SK-N-SH (cell line): ENCODE data around the gene DHCR24. TPM values are rescaled to one million over a fixed set of nuclear protein-coding genes. Genes with fewer than 3 reads are reported as not detected.

Experiments
- CTCF ChIA-PET: fragments of 300-600, 350-600 bp; formaldehyde crosslinking; extraction: SDS; loops from one replicate; lab custom pipeline; 2021; lab: Yijun Ruan, JAX
- POLR2A ChIA-PET: fragments of 350-600 bp; sonication (Branson Sonifier 250); formaldehyde crosslinking; extraction: SDS; loops from one replicate; lab custom pipeline; 2020; ENCODE audit warnings: antibody characterized with exemption, inconsistent platforms; lab: Yijun Ruan, JAX
- DNase-seq: peaks from one replicate; pipeline ENCODE4 v3.0.0; 2012
- H2AFZ ChIP-seq: fragments of 200-600 bp; sonication (generic); 2 replicates; pipeline ENCODE4 v1.8.1; 2016; ENCODE audit warnings: antibody characterized with exemption, mild to moderate bottlenecking, low read depth
- H3F3A ChIP-seq: fragments of 200-600 bp; sonication (generic); replicated peaks from 2 replicates; pipeline ENCODE3; 2016; ENCODE audit warnings: antibody characterized with exemption, mild to moderate bottlenecking; ENCODE audit not compliant: insufficient read depth
- H3K27ac ChIP-seq, 2 experiments: fragments of 200-500 bp in 1 of 2; fragments of 200-600 bp in 1 of 2; sonication (Bioruptor generic) in 1 of 2; sonication (generic), shearing (Covaris generic) in 1 of 2; 2 replicates each; pipeline versions ENCODE4 v1.5.1 to v1.6.1; 2014 to 2016; ENCODE audit warnings: low read depth in 2 of 2, inconsistent platforms in 1 of 2, low read length in 1 of 2, mild to moderate bottlenecking in 1 of 2, mixed read lengths in 1 of 2
- H3K27me3 ChIP-seq: fragments of 200-600 bp; sonication (generic), shearing (Covaris generic); 2 replicates; pipeline ENCODE4 v1.6.1; 2016; ENCODE audit warnings: mixed run types; ENCODE audit not compliant: insufficient read depth
- H3K36me3 ChIP-seq, 2 experiments: fragments of 200-500 bp in 1 of 2; fragments of 200-600 bp in 1 of 2; sonication (Bioruptor generic) in 1 of 2; sonication (generic) in 1 of 2; replicated peaks in 1 of 2; 2 replicates each; pipeline versions ENCODE3 to v1.5.1; 2014 to 2016; ENCODE audit warnings: low read length in 1 of 2, mild to moderate bottlenecking in 1 of 2; ENCODE audit not compliant: insufficient read depth in 2 of 2, control insufficient read depth in 1 of 2
- H3K4me1 ChIP-seq, 2 experiments: fragments of 200-500 bp in 1 of 2; fragments of 200-600 bp in 1 of 2; sonication (Bioruptor generic) in 1 of 2; sonication (generic), shearing (Covaris generic) in 1 of 2; 2 replicates each; pipeline versions ENCODE4 v1.5.1 to v1.6.1; 2014 to 2016; ENCODE audit warnings: low read depth in 1 of 2, low read length in 1 of 2, mixed run types in 1 of 2; ENCODE audit not compliant: insufficient read depth in 2 of 2, control insufficient read depth in 1 of 2
- H3K4me2 ChIP-seq: fragments of 200-600 bp; sonication (generic), shearing (Covaris generic); 2 replicates; pipeline ENCODE4 v1.6.1; 2017; ENCODE audit warnings: mixed run types
- H3K4me3 ChIP-seq, 2 experiments: fragments of 200-500 bp in 1 of 2; fragments of 200-600 bp in 1 of 2; sonication (Bioruptor generic) in 1 of 2; sonication (generic), shearing (Covaris generic) in 1 of 2; 2 replicates each; pipeline versions ENCODE4 v1.5.1 to v1.8.1; 2014 to 2016; ENCODE audit warnings: low read depth in 2 of 2, inconsistent platforms in 1 of 2, low read length in 1 of 2, mild to moderate bottlenecking in 1 of 2, mixed read lengths in 1 of 2, moderate library complexity in 1 of 2
- H3K79me2 ChIP-seq: fragments of 200-600 bp; sonication (generic); 2 replicates; pipeline ENCODE4 v1.8.1; 2017; ENCODE audit warnings: mild to moderate bottlenecking; ENCODE audit not compliant: insufficient read depth
- H3K9ac ChIP-seq: fragments of 200-600 bp; sonication (generic); 2 replicates; pipeline ENCODE4 v1.6.1; 2017; ENCODE audit warnings: mixed run types
- H3K9me2 ChIP-seq: fragments of 200-600 bp; sonication (generic); 2 replicates; pipeline ENCODE4 v1.6.1; 2017; ENCODE audit warnings: mixed run types
- H3K9me3 ChIP-seq: fragments of 200-600 bp; sonication (generic); 2 replicates; pipeline ENCODE4 v1.6.1; 2017; ENCODE audit warnings: mixed run types, mild to moderate bottlenecking, moderate library complexity
- H4K20me1 ChIP-seq: fragments of 200-600 bp; sonication (generic); 2 replicates; pipeline ENCODE4 v1.6.1; 2017; ENCODE audit warnings: mild to moderate bottlenecking, mixed run types; ENCODE audit not compliant: insufficient read depth
- CHD2 ChIP-seq: fragments of 150-350 bp; IDR thresholded peaks from 2 replicates; pipeline ENCODE4 v1.6.1; 2018; ENCODE audit warnings: low read length; ENCODE audit not compliant: partially characterized antibody
- EP300 ChIP-seq, 2 experiments: IDR thresholded peaks; 2 replicates each; pipeline versions ENCODE4 v1.4.0 to v1.6.1; 2012; ENCODE audit warnings: borderline replicate concordance in 1 of 2, low read depth in 1 of 2, low read length in 1 of 2
- FOXJ3 ChIP-seq: sonication (generic); formaldehyde crosslinking; IDR thresholded peaks from 2 replicates; pipeline ENCODE4 v1.5.1; 2020; ENCODE audit warnings: mild to moderate bottlenecking, missing genetic modification reagents
- GABPA ChIP-seq: IDR thresholded peaks from 2 replicates; pipeline ENCODE4 v1.4.0; 2012; ENCODE audit warnings: low read depth, mild to moderate bottlenecking
- MEF2A ChIP-seq: IDR thresholded peaks from 2 replicates; pipeline ENCODE4 v1.4.0; 2012; ENCODE audit warnings: low read depth, borderline replicate concordance
- MXI1 ChIP-seq: IDR thresholded peaks from 2 replicates; pipeline ENCODE4 v1.6.1; 2012; ENCODE audit warnings: mild to moderate bottlenecking, low read depth, low read length, improper control_type of control experiment
- NFIC ChIP-seq: IDR thresholded peaks from 2 replicates; pipeline ENCODE4 v1.4.0; 2012; ENCODE audit warnings: borderline replicate concordance
- NRF1 ChIP-seq: IDR thresholded peaks from 2 replicates; pipeline ENCODE4 v1.6.1; 2012; ENCODE audit warnings: low read depth, mild to moderate bottlenecking, low read length
- RAD21 ChIP-seq: IDR thresholded peaks from 2 replicates; pipeline ENCODE4 v1.6.1; 2012; ENCODE audit warnings: mild to moderate bottlenecking, low read length
- RCOR1 ChIP-seq: fragments of 150-350 bp; IDR thresholded peaks from 2 replicates; pipeline ENCODE4 v1.6.1; 2017; ENCODE audit warnings: antibody characterized with exemption, low read length
- RXRA ChIP-seq: IDR thresholded peaks from 2 replicates; pipeline ENCODE4 v1.4.0; 2012; ENCODE audit warnings: low read depth, mild to moderate bottlenecking, borderline replicate concordance
- YY1 ChIP-seq: IDR thresholded peaks from 2 replicates; pipeline ENCODE4 v1.4.0; 2012; ENCODE audit warnings: low read depth, mild to moderate bottlenecking
- WGBS: methylation state at CpG from one replicate; pipeline ENCODE4 v1.1.6; 2017; ENCODE audit warnings: low lambda C conversion rate; 5-methylcytosine and 5-hydroxymethylcytosine counted together
- polyA plus RNA-seq, 3 experiments: library from polyadenylated mRNA; depleted of rRNA; stranded (reverse); fragments of >200 nt; gene quantifications; 2 replicates each; pipeline ENCODE4 v1.2.3, GENCODE V29; 2012
- TF ChIP-seq, protein P1 (sequence below): IDR thresholded peaks from 2 replicates; pipeline ENCODE4 v1.4.0; 2012; ENCODE audit warnings: low read depth, borderline replicate concordance
- TF ChIP-seq, protein P2 (sequence below): IDR thresholded peaks from 2 replicates; pipeline ENCODE4; 2012
- TF ChIP-seq, protein P3 (sequence below): fragments of 150-350 bp; IDR thresholded peaks from 2 replicates; pipeline ENCODE4 v1.6.1; 2017; ENCODE audit warnings: antibody characterized with exemption, low read length, low read depth, borderline replicate concordance
- TF ChIP-seq, protein P4 (sequence below): fragments of 200-600 bp; sonication (generic); IDR thresholded peaks from 2 replicates; pipeline ENCODE4 v1.6.1; 2017; ENCODE audit warnings: antibody characterized with exemption, mild to moderate bottlenecking, moderate library complexity
- TF ChIP-seq, protein P5 (sequence below): IDR thresholded peaks from 2 replicates; pipeline ENCODE4 v1.4.0; 2012; ENCODE audit warnings: low read depth, borderline replicate concordance
- TF ChIP-seq, protein P6 (sequence below): fragments of 150-350 bp; IDR thresholded peaks from 2 replicates; pipeline ENCODE4 v1.6.1; 2016; ENCODE audit warnings: mild to moderate bottlenecking, low read depth, low read length

The DHCR24 gene
- polyA plus RNA-seq, 1 of the 3 experiments (the other 2 are of a cell fraction), result 4.3 TPM

DNA sequence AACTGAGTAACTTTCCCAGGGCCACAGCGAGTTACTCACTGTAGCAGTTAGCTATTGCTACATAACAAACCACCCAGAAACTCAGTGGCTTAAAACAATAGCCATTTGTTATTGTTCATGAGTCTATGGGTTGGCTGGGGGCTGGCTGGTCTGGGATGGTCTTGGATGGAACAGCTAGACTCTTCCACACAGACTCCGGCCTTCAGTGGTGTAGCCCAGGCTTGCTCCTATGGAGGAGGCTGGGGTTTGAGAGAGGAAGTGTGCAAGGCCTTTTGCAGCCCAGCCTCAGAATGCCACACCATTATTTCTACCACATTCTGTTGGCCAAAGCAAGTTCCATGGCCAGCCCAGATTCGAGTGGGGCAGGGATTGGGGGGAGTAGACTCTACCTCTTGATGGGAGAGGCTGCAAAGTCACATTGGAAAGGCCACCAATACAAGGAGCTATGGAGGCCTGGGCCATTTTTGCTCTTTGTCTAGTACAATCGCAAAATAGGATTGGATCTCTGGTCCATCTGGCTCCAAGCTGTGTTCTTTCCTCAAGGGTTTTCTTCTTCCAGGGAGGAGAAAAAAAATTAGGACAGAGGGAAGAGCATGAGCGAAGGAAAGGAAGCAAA is 48.3 kb downstream of the DHCR24 start:
- CTCF ChIA-PET, result no interaction called here
- no peak for DNase-seq
- POLR2A ChIA-PET, result no interaction called here

More for the DNA sequence above, 48.3 kb downstream of the DHCR24 start:
- Histone ChIP-seq H3K27ac (no peak overlapping the region), H3K4me3 (no peak overlapping the region), H3K9me2 (no peaks in the 10 kb centered on the region), H3K27me3 (no peaks in the 10 kb centered on the region), H3K79me2 (no peaks in the 10 kb centered on the region), H3K4me1 (no peaks in the 10 kb centered on the region), H3K9ac (no peak overlapping the region), H4K20me1 (no peaks in the 10 kb centered on the region), H2AFZ (no peak overlapping the region), H3K9me3 (no peaks in the 10 kb centered on the region), H3K4me2 (no peak overlapping the region), H3F3A (no peaks in the 10 kb centered on the region), H3K36me3 (no peaks in the 10 kb centered on the region)
- TF ChIP-seq, protein P1, sequence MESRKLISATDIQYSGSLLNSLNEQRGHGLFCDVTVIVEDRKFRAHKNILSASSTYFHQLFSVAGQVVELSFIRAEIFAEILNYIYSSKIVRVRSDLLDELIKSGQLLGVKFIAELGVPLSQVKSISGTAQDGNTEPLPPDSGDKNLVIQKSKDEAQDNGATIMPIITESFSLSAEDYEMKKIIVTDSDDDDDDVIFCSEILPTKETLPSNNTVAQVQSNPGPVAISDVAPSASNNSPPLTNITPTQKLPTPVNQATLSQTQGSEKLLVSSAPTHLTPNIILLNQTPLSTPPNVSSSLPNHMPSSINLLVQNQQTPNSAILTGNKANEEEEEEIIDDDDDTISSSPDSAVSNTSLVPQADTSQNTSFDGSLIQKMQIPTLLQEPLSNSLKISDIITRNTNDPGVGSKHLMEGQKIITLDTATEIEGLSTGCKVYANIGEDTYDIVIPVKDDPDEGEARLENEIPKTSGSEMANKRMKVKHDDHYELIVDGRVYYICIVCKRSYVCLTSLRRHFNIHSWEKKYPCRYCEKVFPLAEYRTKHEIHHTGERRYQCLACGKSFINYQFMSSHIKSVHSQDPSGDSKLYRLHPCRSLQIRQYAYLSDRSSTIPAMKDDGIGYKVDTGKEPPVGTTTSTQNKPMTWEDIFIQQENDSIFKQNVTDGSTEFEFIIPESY, result no peak
- TF ChIP-seq, protein P2, sequence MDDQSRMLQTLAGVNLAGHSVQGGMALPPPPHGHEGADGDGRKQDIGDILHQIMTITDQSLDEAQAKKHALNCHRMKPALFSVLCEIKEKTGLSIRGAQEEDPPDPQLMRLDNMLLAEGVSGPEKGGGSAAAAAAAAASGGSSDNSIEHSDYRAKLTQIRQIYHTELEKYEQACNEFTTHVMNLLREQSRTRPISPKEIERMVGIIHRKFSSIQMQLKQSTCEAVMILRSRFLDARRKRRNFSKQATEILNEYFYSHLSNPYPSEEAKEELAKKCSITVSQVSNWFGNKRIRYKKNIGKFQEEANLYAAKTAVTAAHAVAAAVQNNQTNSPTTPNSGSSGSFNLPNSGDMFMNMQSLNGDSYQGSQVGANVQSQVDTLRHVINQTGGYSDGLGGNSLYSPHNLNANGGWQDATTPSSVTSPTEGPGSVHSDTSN, result no peak
- TF ChIP-seq, protein P3, sequence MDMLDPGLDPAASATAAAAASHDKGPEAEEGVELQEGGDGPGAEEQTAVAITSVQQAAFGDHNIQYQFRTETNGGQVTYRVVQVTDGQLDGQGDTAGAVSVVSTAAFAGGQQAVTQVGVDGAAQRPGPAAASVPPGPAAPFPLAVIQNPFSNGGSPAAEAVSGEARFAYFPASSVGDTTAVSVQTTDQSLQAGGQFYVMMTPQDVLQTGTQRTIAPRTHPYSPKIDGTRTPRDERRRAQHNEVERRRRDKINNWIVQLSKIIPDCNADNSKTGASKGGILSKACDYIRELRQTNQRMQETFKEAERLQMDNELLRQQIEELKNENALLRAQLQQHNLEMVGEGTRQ, result no peak
- no peak for TF ChIP-seq CHD2
- TF ChIP-seq, protein P4, sequence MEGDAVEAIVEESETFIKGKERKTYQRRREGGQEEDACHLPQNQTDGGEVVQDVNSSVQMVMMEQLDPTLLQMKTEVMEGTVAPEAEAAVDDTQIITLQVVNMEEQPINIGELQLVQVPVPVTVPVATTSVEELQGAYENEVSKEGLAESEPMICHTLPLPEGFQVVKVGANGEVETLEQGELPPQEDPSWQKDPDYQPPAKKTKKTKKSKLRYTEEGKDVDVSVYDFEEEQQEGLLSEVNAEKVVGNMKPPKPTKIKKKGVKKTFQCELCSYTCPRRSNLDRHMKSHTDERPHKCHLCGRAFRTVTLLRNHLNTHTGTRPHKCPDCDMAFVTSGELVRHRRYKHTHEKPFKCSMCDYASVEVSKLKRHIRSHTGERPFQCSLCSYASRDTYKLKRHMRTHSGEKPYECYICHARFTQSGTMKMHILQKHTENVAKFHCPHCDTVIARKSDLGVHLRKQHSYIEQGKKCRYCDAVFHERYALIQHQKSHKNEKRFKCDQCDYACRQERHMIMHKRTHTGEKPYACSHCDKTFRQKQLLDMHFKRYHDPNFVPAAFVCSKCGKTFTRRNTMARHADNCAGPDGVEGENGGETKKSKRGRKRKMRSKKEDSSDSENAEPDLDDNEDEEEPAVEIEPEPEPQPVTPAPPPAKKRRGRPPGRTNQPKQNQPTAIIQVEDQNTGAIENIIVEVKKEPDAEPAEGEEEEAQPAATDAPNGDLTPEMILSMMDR, result no peak
- TF ChIP-seq EP300 (IDR thresholded peaks at IDR 0.05; ENCODE audit: borderline replicate concordance in 1 of 2, low read depth in 1 of 2, low read length in 1 of 2), result no peak
- no peak for TF ChIP-seq GABPA
- no peak for TF ChIP-seq RAD21
- no peak for TF ChIP-seq RCOR1
- TF ChIP-seq MXI1, result no peak
- TF ChIP-seq MEF2A, result no peak
- TF ChIP-seq YY1, result no peak
- TF ChIP-seq, protein P5, sequence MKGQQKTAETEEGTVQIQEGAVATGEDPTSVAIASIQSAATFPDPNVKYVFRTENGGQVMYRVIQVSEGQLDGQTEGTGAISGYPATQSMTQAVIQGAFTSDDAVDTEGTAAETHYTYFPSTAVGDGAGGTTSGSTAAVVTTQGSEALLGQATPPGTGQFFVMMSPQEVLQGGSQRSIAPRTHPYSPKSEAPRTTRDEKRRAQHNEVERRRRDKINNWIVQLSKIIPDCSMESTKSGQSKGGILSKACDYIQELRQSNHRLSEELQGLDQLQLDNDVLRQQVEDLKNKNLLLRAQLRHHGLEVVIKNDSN, result no peak
- no peak for TF ChIP-seq NFIC
- no peak for TF ChIP-seq NRF1
- TF ChIP-seq, protein P6, sequence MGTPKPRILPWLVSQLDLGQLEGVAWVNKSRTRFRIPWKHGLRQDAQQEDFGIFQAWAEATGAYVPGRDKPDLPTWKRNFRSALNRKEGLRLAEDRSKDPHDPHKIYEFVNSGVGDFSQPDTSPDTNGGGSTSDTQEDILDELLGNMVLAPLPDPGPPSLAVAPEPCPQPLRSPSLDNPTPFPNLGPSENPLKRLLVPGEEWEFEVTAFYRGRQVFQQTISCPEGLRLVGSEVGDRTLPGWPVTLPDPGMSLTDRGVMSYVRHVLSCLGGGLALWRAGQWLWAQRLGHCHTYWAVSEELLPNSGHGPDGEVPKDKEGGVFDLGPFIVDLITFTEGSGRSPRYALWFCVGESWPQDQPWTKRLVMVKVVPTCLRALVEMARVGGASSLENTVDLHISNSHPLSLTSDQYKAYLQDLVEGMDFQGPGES, result no peak
- no peak for TF ChIP-seq RXRA
- TF ChIP-seq FOXJ3 (CRISPR knock-in tag), result no peak
- 51% methylated on average over 5 of the region's 5 CpGs for WGBS
